ENCODE data around the gene CACNA2D1.

Gene CACNA2D1

DNA sequence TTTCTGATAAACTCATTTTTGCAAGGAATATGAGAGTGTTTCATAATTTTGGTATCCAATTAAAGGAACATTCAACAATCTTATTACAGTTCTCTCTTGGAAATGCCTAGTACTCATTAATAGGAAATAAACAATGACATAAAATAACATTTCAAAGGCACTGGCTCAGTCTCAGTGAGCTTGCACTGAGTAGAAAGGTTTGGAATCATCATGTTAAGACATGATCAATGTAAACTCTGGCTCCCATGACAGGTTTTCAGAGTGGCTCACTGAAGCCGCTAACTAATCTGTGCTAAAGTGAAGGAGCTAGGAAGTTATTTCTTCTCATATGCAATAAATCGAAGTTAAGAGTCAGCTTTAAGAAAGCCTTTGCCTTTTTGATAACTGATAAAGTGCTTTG is 470.5 kb downstream of the CACNA2D1 start:
- TF ChIP-seq SIN3A (IDR thresholded peaks at IDR 0.05; ENCODE audit: borderline replicate concordance, insufficient read depth, low read length), result no peak
- TF ChIP-seq TAF1 (IDR thresholded peaks at IDR 0.05; ENCODE audit: borderline replicate concordance, insufficient read depth, low read length), result no peak
- TF ChIP-seq FOXP2 (optimal IDR thresholded peaks at IDR 0.05; ENCODE audit: borderline replicate concordance, extremely low read depth, extremely low read length, insufficient read depth), result no peak

DNA sequence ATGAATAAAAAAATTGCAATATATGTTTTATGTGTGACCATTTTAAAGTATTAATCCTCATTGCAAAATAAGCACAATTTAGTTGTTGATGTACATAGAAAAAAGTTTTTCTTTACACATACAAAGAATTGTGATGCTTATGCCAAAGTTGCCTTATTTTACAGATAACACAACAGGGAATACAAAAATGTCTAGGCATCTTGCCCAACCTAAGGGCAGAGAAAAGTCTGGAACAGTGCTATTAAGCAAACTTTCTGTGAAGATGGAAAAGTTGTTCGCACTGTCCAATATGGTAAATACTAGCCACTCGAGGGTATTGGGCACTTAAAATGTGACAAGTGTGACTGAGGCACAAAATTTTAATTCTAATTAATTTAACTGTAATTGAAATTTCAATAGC is 483.6 kb downstream of the CACNA2D1 start:
- TF ChIP-seq REST (IDR thresholded peaks at IDR 0.05; ENCODE audit: insufficient read depth in 1 of 2, low read depth in 2 of 2, low read length in 2 of 2) (no peak), POLR2AphosphoS5 (IDR thresholded peaks at IDR 0.05; ENCODE audit: low read depth, low read length) (no peak), FOXP2 (optimal IDR thresholded peaks at IDR 0.05; ENCODE audit: borderline replicate concordance, extremely low read depth, extremely low read length, insufficient read depth) (no peak), TAF1 (IDR thresholded peaks at IDR 0.05; ENCODE audit: borderline replicate concordance, insufficient read depth, low read length) (no peak), SIN3A (IDR thresholded peaks at IDR 0.05; ENCODE audit: borderline replicate concordance, insufficient read depth, low read length) (no peak)

- no peak for TF ChIP-seq SIN3A (IDR thresholded peaks at IDR 0.05; ENCODE audit: borderline replicate concordance, insufficient read depth, low read length)
Observed at GRCh38 chr7:81957517-81957916, 486.1 kb downstream of the CACNA2D1 start.

- no peak for TF ChIP-seq SIN3A (IDR thresholded peaks at IDR 0.05; ENCODE audit: borderline replicate concordance, insufficient read depth, low read length)
- TF ChIP-seq POLR2AphosphoS5 (IDR thresholded peaks at IDR 0.05; ENCODE audit: low read depth, low read length), result no peak
- no peak for TF ChIP-seq REST (IDR thresholded peaks at IDR 0.05; ENCODE audit: insufficient read depth in 1 of 2, low read depth in 2 of 2, low read length in 2 of 2)
- TF ChIP-seq FOXP2 (optimal IDR thresholded peaks at IDR 0.05; ENCODE audit: borderline replicate concordance, extremely low read depth, extremely low read length, insufficient read depth), result no peak
- TF ChIP-seq TAF1 (IDR thresholded peaks at IDR 0.05; ENCODE audit: borderline replicate concordance, insufficient read depth, low read length), result no peak
Observed at GRCh38 chr7:81956520-81956919, 487.1 kb downstream of the CACNA2D1 start.

- TF ChIP-seq FOXP2 (optimal IDR thresholded peaks at IDR 0.05; ENCODE audit: borderline replicate concordance, extremely low read depth, extremely low read length, insufficient read depth), result no peak
- TF ChIP-seq REST (IDR thresholded peaks at IDR 0.05; ENCODE audit: insufficient read depth in 1 of 2, low read depth in 2 of 2, low read length in 2 of 2), result no peak
- no peak for TF ChIP-seq TAF1 (IDR thresholded peaks at IDR 0.05; ENCODE audit: borderline replicate concordance, insufficient read depth, low read length)
- TF ChIP-seq POLR2AphosphoS5 (IDR thresholded peaks at IDR 0.05; ENCODE audit: low read depth, low read length), result no peak
- TF ChIP-seq SIN3A (IDR thresholded peaks at IDR 0.05; ENCODE audit: borderline replicate concordance, insufficient read depth, low read length), result no peak
Observed at GRCh38 chr7:81949306-81949705, 494.3 kb downstream of the CACNA2D1 start.

DNA sequence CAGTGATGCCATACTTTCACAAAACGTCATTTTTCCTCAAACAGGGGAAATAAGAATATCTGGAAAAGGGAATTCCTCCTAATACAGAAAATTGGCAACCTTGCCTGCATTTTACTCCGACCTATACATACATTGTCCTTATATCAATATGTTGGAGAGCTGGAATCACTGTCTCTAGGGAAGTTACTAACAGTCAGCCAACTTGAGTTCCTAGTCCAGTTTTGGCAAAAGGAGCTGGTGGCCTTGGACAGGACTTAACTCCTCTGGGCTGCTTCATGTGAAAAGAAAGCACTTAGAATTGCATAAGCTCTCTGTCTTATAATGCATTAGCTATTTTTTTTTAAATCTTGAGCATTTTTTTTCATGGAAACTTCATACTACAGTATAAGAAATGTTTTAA is 499.5 kb downstream of the CACNA2D1 start:
- TF ChIP-seq SIN3A (IDR thresholded peaks at IDR 0.05; ENCODE audit: borderline replicate concordance, insufficient read depth, low read length), result no peak
- TF ChIP-seq POLR2AphosphoS5 (IDR thresholded peaks at IDR 0.05; ENCODE audit: low read depth, low read length), result no peak
- TF ChIP-seq FOXP2 (optimal IDR thresholded peaks at IDR 0.05; ENCODE audit: borderline replicate concordance, extremely low read depth, extremely low read length, insufficient read depth), result no peak
- TF ChIP-seq REST (IDR thresholded peaks at IDR 0.05; ENCODE audit: insufficient read depth in 1 of 2, low read depth in 2 of 2, low read length in 2 of 2), result no peak
- no peak for TF ChIP-seq TAF1 (IDR thresholded peaks at IDR 0.05; ENCODE audit: borderline replicate concordance, insufficient read depth, low read length)
